Activated CD4-positive, CD25-positive, alpha-beta regulatory T cell (primary cell): Measurements from ENCODE around the gene SLC16A14.
"Not testable (repeated sequence)": the region's sequence is repeated elsewhere in the genome, so short reads cannot be mapped to it uniquely, and the experiment has no call there.

ENCODE experiments used
- DNase-seq, 4 experiments: peaks; one replicate each; lab custom pipeline; 2025; lab: John Stamatoyannopoulos, UW

Gene SLC16A14

GRCh38 chr2:230068651-230069055 lies at the start of gene SLC16A14:
TSS of gene SLC16A14 (minus strand) at chr2:230068924. CDS start at chr2:230059352, 9,572 bp downstream.
- no peak for DNase-seq

GRCh38 chr2:230106771-230107170 lies 38.0 kb upstream of the SLC16A14 start:
- DNase-seq, result no peak

GRCh38 chr2:230101967-230102366 lies 33.2 kb upstream of the SLC16A14 start:
- not testable (repeated sequence) for DNase-seq

- no peak for DNase-seq
Measured at GRCh38 chr2:230097841-230098240, 29.1 kb upstream of the SLC16A14 start.

GRCh38 chr2:230097424-230097823 lies 28.7 kb upstream of the SLC16A14 start:
- no peak for DNase-seq

GRCh38 chr2:230090967-230091366 lies 22.2 kb upstream of the SLC16A14 start:
- DNase-seq, result no peak

GRCh38 chr2:230085201-230085600 lies 16.5 kb upstream of the SLC16A14 start:
- no peak for DNase-seq

- no peak for DNase-seq
Measured at GRCh38 chr2:230077851-230078547, 9.3 kb upstream of the SLC16A14 start.

- no peak for DNase-seq
Measured at GRCh38 chr2:230076819-230077218, 8.1 kb upstream of the SLC16A14 start.

GRCh38 chr2:230075988-230076631 lies 7.4 kb upstream of the SLC16A14 start:
- DNase-seq, result no peak

GRCh38 chr2:230071421-230071820 lies 2.7 kb upstream of the SLC16A14 start:
- no peak for DNase-seq

- DNase-seq, result no peak
Measured at GRCh38 chr2:230069402-230069801, 678 bp upstream of the SLC16A14 start.

GRCh38 chr2:230068016-230068650 lies 591 bp downstream of the SLC16A14 start:
- peak in 2 of 4 experiments; percentile 3 to 8 for DNase-seq

- DNase-seq, result no peak
Measured at GRCh38 chr2:230060672-230061293, 7.9 kb downstream of the SLC16A14 start.

- no peak for DNase-seq
Measured at GRCh38 chr2:230053753-230054478, 14.8 kb downstream of the SLC16A14 start.

- no peak for DNase-seq
Measured at GRCh38 chr2:230052299-230052698, 16.4 kb downstream of the SLC16A14 start.

GRCh38 chr2:230050136-230050535 lies 18.6 kb downstream of the SLC16A14 start:
- no peak for DNase-seq

- no peak for DNase-seq
Measured at GRCh38 chr2:230048010-230048671, 20.6 kb downstream of the SLC16A14 start.

GRCh38 chr2:230046491-230046890 lies 22.2 kb downstream of the SLC16A14 start:
- no peak for DNase-seq

- no peak for DNase-seq
Measured at GRCh38 chr2:230043461-230043860, 25.3 kb downstream of the SLC16A14 start.

GRCh38 chr2:230043025-230043424 lies 25.7 kb downstream of the SLC16A14 start:
- no peak for DNase-seq
